HG03045 (cell line): ENCODE measurements around the gene PCDHGA5.
"Not testable (repeated sequence)": the region's sequence is repeated elsewhere in the genome, so short reads cannot be mapped to it uniquely, and the experiment has no call there.

Experiments
- ATAC-seq: cut with Tn5 transposase; IDR thresholded peaks from one replicate; pipeline ENCODE4 v1.9.1; 2021; ENCODE audit warnings: mild to moderate bottlenecking, moderate library complexity; ENCODE audit not compliant: unreplicated experiment

The PCDHGA5 gene

GRCh38 chr5:141349917-141350619, 13.9 kb upstream of the PCDHGA5 start, which contains the start of gene PCDHGB1:
PCDHGB1 (plus strand) TSS chr5:141350099; CDS start chr5:141350261, 162 bp downstream.
- no peak for ATAC-seq

DNA sequence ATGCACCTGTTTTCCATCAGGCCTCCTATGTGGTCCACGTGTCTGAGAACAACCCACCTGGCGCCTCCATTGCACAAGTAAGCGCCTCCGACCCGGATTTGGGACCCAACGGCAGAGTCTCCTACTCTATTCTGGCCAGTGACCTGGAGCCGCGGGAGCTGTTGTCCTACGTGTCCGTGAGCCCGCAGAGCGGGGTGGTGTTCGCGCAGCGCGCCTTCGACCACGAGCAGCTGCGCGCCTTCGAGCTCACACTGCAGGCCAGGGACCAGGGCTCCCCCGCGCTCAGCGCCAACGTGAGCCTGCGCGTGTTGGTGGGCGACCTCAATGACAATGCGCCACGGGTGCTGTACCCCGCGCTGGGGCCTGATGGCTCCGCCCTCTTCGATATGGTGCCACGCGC, 12.4 kb upstream of the PCDHGA5 start:
- ATAC-seq: no peak

DNA sequence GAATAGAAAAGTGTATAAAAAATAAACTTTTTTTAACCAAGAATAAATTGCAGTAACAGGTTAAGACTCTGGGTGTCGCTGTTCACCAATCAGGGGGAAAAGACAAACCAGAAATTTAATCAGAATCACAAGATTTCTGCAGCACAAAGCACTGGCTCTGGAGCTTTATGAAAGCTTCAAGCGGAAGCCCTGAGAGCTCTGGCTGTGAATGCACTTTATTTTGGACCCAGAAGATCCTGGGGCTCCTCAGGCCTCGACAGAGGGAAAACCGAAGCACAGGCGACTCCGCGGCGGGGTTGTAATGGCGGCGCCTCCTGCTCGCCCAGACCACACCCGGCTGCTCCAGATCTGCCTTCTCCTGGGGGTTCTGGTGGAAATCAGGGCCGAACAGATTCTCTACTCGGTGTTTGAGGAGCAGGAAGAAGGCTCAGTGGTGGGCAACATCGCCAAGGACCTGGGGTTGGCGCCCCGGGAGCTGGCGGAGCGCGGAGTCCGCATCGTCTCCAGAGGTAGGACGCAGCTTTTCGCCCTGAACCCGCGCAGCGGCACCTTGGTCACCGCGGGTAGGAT, 9.0 kb upstream of the PCDHGA5 start, which contains the start of gene PCDHGA4:
PCDHGA4 (plus strand) TSS at position 122 of the 570 bp plus-strand sequence; CDS start at position 209, 87 bp downstream.
- no peak for ATAC-seq

DNA sequence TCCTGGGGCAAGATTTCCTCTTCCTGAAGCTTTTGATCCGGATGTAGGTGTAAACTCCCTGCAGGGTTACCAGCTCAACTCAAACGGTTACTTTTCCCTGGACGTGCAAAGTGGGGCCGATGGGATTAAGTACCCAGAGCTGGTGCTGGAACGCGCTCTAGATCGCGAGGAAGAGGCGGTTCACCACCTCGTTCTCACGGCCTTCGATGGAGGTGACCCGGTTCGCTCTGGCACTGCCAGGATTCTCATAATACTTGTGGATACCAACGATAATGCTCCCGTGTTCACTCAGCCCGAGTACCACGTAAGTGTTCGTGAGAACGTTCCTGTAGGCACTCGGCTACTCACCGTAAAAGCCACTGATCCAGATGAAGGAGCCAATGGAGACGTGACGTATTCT, 8.3 kb upstream of the PCDHGA5 start:
- no peak for ATAC-seq

DNA sequence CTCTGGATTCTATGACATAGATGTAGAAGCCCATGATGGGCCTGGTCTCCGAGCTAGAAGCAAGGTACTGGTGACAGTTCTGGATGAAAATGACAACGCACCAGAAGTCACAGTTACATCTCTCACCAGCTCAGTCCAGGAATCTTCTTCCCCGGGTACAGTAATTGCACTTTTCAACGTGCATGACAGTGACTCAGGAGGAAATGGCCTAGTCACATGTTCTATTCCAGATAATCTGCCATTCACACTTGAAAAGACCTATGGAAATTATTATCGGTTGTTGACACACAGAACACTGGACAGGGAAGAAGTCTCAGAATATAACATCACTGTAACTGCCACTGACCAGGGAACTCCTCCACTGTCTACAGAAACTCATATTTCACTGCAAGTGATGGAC, 7.8 kb upstream of the PCDHGA5 start:
- no peak for ATAC-seq

DNA sequence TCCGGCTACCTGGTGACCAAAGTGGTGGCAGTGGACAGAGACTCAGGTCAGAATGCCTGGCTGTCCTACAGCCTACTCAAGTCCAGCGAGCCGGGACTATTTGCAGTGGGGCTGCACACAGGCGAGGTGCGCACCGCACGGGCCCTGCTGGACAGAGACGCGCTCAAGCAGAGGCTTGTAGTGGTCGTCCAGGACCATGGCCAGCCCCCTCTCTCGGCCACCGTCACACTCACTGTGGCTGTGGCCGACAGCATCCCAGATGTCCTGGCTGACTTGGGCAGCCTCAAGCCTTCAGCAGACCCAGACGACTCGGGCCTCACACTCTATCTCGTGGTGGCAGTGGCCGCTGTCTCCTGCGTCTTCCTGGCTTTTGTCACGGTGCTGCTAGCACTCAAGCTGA, 7.0 kb upstream of the PCDHGA5 start:
- ATAC-seq: no peak

DNA sequence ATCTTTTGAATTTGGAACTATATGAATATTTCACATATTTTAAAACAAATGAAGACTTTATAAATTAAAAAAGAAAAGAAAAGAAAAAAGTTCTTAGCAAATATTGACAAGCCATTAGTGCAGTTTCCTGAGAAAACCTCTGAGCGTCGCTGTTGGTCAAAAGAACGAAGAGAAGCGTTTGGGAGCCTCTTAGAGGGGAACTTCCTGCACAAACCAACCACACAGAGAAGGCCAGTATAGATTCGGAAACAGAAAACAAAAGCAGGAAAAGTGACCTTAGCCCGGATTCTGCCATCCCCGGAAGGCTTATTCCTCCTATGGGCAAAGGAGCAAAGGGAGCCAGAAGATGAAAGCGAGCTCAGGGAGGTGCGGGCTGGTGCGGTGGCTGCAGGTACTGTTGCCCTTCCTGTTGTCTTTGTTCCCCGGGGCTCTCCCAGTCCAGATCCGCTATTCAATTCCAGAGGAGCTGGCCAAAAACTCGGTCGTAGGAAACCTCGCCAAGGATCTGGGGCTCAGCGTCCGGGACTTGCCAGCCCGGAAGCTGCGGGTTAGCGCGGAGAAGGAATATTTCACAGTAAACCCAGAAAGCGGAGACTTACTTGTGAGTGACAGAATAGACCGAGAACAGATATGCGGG, 4.1 kb upstream of the PCDHGA5 start, which contains the start of gene PCDHGB2:
PCDHGB2 (plus strand) TSS at position 205 of the 637 bp plus-strand sequence; CDS start at position 347, 142 bp downstream.
- no peak for ATAC-seq

GRCh38 chr5:141360685-141361084, 3.3 kb upstream of the PCDHGA5 start:
- ATAC-seq: no peak

- no peak for ATAC-seq
Observed at GRCh38 chr5:141362719-141363118, 1.2 kb upstream of the PCDHGA5 start.

DNA sequence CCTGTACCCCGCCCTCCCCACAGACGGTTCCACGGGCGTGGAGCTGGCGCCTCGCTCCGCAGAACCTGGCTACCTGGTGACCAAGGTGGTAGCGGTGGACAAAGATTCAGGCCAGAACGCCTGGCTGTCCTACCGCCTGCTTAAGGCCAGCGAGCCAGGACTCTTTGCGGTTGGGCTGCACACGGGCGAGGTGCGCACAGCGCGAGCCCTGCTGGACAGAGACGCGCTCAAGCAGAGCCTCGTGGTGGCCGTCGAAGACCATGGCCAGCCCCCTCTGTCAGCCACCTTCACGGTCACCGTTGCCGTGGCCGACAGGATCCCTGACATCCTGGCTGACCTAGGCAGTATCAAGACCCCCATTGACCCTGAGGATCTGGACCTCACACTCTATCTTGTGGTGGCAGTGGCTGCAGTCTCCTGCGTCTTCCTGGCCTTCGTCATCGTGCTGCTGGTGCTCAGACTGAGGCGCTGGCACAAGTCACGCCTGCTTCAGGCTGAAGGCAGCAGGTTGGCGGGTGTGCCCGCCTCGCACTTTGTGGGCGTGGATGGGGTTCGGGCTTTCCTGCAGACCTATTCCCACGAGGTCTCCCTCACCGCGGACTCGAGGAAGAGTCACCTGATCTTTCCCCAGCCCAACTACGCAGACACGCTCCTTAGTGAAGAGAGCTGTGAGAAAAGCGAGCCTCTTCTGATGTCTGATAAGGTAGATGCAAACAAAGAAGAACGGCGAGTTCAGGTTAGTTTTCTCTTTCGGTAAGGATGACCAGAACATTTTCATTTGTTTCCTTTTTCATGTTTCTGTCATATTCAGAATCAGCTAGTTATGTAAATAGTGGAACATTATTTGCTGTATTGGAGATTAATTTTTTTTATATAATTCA, 2.3 kb downstream of the PCDHGA5 start:
- ATAC-seq: no peak

DNA sequence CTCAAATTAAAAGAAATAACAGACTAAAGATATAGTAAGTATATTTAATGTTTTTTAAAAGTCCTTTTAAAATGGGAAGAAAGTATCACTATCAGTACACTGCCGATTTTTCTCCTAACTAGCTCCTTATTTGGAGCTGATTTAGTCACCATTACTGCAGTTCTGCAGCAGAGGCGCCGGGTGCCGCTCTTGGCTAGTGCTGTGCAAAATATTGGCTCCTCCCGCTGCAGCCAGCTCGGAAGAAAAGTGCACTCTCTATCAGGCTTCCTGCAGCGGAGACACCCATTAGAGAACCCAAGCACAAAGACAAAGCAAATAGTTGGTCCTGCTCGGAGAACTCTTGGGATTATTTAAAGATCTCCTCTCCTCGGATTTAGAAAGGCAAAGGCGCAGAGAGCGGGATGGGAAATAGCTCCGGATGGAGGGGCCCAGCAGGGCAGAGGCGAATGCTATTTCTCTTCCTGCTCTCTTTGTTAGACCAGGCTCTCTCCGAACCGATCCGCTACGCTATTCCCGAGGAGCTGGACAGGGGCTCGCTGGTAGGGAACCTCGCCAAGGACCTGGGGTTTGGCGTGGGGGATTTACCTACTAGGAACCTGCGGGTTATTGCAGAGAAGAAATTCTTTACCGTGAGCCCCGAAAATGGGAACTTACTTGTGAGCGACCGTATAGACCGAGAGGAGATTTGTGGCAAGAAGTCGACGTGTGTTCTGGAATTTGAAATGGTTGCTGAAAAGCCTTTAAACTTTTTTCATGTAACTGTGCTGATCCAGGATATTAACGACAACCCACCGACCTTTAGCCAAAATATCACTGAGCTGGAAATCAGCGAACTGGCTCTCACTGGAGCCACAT, 6.3 kb downstream of the PCDHGA5 start, which contains the start of gene PCDHGB3:
PCDHGB3 (plus strand) TSS at position 249 of the 855 bp plus-strand sequence; CDS start at position 402, 153 bp downstream.
- ATAC-seq: peak; percentile 61

DNA sequence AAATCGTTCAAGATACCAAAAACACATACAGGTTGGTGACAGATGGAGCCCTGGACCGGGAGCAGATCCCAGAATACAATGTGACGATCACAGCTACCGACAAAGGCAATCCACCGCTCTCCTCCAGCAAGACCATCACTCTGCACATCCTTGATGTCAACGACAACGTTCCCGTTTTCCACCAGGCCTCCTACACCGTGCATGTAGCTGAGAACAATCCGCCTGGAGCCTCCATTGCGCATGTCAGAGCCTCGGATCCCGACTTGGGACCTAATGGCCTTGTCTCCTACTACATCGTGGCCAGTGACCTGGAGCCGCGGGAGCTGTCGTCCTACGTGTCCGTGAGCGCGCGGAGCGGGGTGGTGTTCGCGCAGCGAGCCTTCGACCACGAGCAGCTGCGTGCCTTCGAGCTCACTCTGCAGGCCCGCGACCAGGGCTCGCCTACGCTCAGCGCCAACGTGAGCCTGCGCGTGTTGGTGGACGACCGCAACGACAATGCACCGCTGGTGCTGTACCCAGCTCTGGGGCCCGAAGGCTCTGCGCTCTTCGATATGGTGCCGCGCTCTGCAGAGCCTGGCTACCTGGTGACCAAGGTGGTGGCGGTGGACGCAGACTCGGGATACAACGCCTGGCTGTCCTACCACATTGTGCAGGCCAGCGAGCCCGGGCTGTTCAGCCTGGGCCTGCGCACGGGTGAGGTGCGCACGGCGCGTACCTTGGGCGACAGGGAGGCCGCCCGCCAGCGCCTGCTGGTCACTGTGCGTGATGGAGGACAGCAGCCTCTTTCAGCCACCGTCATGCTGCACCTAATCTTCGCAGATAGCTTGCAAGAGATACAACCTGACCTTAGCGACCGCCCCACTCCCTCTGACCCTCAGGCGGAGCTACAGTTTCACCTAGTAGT, 7.9 kb downstream of the PCDHGA5 start:
- no peak for ATAC-seq

DNA sequence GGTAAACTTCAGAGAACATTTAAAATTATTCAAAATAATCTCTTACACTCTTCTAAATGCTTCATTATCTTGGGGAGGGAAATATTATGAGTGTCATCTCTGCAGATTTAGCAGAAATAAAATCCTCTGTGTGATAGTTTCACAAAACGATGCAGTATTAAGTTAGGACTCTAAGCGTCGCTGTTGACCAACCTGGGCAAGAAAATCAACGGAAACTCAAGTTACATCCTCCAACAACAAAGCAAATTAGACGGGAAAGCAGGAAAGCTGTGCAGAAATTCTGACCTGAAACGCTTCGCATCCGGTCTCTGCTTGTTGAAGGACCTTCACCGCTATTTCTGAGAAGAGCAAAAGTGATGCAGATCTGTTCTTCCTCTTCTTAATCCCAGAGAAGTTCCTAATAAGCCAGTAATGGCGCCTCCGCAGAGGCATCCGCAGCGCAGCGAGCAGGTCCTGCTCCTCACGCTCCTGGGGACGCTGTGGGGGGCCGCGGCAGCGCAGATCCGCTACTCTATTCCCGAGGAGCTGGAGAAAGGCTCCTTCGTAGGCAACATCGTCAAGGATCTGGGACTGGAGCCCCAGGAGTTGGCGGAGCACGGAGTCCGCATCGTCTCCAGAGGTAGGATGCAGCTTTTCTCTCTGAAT, 9.8 kb downstream of the PCDHGA5 start, which contains the start of gene PCDHGA6:
PCDHGA6 (plus strand) TSS at position 219 of the 645 bp plus-strand sequence; CDS start at position 412, 193 bp downstream.
- ATAC-seq: no peak

DNA sequence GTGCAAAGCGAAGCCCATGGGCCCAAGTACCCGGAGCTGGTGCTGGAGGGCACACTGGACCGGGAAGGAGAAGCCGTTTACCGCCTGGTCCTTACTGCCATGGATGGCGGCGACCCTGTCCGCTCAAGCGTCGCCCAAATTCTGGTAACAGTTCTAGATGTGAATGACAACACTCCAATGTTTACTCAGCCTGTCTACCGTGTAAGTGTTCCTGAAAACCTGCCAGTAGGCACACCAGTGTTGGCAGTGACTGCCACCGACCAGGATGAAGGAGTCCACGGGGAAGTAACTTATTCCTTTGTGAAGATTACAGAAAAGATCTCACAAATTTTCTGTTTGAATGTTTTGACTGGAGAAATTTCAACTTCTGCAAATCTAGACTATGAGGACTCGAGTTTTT, 10.7 kb downstream of the PCDHGA5 start:
- ATAC-seq: no peak

DNA sequence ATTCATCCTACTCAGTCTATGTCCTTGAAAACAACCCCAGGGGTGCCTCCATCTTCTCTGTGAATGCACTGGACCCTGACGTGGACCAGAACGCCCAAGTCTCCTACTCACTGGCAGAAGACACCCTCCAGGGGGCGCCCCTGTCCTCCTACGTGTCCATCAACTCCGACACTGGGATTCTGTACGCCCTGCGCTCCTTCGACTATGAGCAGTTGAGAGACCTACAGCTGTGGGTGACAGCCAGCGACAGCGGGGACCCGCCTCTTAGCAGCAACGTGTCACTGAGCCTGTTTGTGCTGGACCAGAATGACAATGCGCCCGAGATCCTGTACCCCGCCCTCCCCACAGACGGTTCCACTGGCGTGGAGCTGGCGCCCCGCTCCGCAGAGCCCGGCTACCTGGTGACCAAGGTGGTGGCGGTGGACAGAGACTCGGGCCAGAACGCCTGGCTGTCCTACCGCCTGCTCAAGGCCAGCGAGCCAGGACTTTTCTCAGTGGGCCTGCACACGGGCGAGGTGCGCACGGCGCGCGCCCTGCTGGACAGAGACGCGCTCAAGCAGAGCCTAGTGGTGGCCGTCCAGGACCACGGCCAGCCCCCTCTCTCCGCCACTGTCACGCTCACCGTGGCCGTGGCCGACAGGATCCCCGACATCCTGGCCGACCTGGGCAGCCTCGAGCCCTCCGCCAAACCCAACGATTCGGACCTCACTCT, 11.6 kb downstream of the PCDHGA5 start:
- not testable (repeated sequence) for ATAC-seq

GRCh38 chr5:141382469-141383294, 18.7 kb downstream of the PCDHGA5 start, which contains the start of gene PCDHGA7:
PCDHGA7 (plus strand) TSS chr5:141382742; CDS start chr5:141382900, 158 bp downstream.
- no peak for ATAC-seq

- no peak for ATAC-seq
Observed at GRCh38 chr5:141383345-141383744, 19.4 kb downstream of the PCDHGA5 start.
